ENCODE measurements around the gene BZW2.

The BZW2 gene

GRCh38 chr7:16697507-16698199 is 51.7 kb downstream of the BZW2 start:
- Histone ChIP-seq H3K27me3 (replicated peaks; ENCODE audit: control insufficient read depth, insufficient read depth, low read length) (no peaks in the 10 kb centered on the region), H3K36me3 (ENCODE audit: control insufficient read depth, insufficient read depth, low read length) (no peaks in the 10 kb centered on the region), H3K4me3 (replicated peaks; ENCODE audit: low read depth, low read length) (no peak overlapping the region)
- TF ChIP-seq CTCF (IDR thresholded peaks at IDR 0.05; ENCODE audit: insufficient read depth, low read length, poor library complexity, severe bottlenecking) = no peak
- no peak for DNase-seq (ENCODE audit: extremely low read depth, insufficient read length)

- DNase-seq (ENCODE audit: extremely low read depth, insufficient read length) = no peak
- Histone ChIP-seq H3K27me3 (replicated peaks; ENCODE audit: control insufficient read depth, insufficient read depth, low read length) (no peaks in the 10 kb centered on the region), H3K4me3 (replicated peaks; ENCODE audit: low read depth, low read length) (no peak overlapping the region), H3K36me3 (ENCODE audit: control insufficient read depth, insufficient read depth, low read length) (no peaks in the 10 kb centered on the region)
- no peak for TF ChIP-seq CTCF (IDR thresholded peaks at IDR 0.05; ENCODE audit: insufficient read depth, low read length, poor library complexity, severe bottlenecking)
Measured at GRCh38 chr7:16698200-16698905, 52.4 kb downstream of the BZW2 start.

DNA sequence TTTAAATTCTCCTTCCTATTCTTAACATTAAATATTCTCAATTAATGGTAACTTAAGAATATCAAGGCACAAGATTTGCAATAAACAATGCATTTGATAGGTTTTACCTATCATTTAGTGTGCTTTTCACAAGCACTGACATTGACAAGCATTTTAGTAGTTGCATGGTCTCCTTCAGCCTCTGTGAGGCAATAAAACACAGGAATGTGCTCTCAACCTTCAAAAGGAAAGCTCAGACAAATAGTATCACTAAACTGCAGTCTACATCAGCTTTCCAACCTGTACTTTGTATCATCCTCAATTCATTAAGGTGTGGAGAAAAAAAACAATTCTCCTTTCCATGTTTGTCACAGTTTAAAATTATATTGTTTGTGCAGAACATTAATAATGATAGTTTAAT is 56.5 kb downstream of the BZW2 start:
- no peak for TF ChIP-seq CTCF (IDR thresholded peaks at IDR 0.05; ENCODE audit: insufficient read depth, low read length, poor library complexity, severe bottlenecking)
- Histone ChIP-seq H3K27me3 (replicated peaks; ENCODE audit: control insufficient read depth, insufficient read depth, low read length) (no peaks in the 10 kb centered on the region), H3K4me3 (replicated peaks; ENCODE audit: low read depth, low read length) (no peak overlapping the region), H3K36me3 (ENCODE audit: control insufficient read depth, insufficient read depth, low read length) (no peaks in the 10 kb centered on the region)
- no peak for DNase-seq (ENCODE audit: extremely low read depth, insufficient read length)

- no peak for TF ChIP-seq CTCF (IDR thresholded peaks at IDR 0.05; ENCODE audit: insufficient read depth, low read length, poor library complexity, severe bottlenecking)
- H3K27me3 ChIP-seq (replicated peaks; ENCODE audit: control insufficient read depth, insufficient read depth, low read length) = no peaks in the 10 kb centered on the region; the same call in 1 of the 2 replicates
- no peak for DNase-seq (ENCODE audit: extremely low read depth, insufficient read length)
- H3K36me3 ChIP-seq (ENCODE audit: control insufficient read depth, insufficient read depth, low read length) = no peaks in the 10 kb centered on the region
- H3K4me3 ChIP-seq (replicated peaks; ENCODE audit: low read depth, low read length) = no peak overlapping the region
Measured at GRCh38 chr7:16708511-16708910, 62.5 kb downstream of the BZW2 start.

DNA sequence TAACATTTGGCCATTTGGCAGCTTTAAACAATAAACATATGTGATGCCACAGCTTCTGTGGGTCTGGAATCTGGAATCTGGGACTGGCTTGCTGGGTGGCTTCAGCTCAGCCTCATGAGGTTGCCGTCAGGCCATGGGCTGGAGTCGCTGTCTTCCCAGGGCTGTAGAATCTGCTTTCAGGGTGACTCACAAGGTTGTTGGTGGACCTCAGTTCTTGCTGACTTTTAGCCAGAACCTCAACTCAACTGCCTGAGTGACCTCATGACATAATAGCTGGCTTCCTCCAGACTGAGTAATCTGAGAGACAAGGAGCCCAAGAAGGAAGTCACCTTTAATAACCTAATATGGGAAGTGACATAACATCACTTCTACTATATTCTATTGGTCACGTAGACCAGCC is 63.0 kb downstream of the BZW2 start:
- H3K36me3 ChIP-seq (ENCODE audit: control insufficient read depth, insufficient read depth, low read length) = no peaks in the 10 kb centered on the region
- H3K4me3 ChIP-seq (replicated peaks; ENCODE audit: low read depth, low read length) = no peak overlapping the region
- no peak for DNase-seq (ENCODE audit: extremely low read depth, insufficient read length)
- TF ChIP-seq CTCF (IDR thresholded peaks at IDR 0.05; ENCODE audit: insufficient read depth, low read length, poor library complexity, severe bottlenecking) = no peak
- H3K27me3 ChIP-seq (replicated peaks; ENCODE audit: control insufficient read depth, insufficient read depth, low read length) = no peaks in the 10 kb centered on the region; the same call in 1 of the 2 replicates

Measured in GM06990 (cell line).